ENCODE results near the gene PRKAR2A. TPM values are rescaled to one million over a fixed set of nuclear protein-coding genes. Genes with fewer than 3 reads are reported as not detected.
"Not testable (repeated sequence)": the region's sequence is repeated elsewhere in the genome, so short reads cannot be mapped to it uniquely, and the experiment has no call there.

Gene PRKAR2A
- total RNA-seq, 1 donor from 2014 or later, result 47.6 TPM

DNA sequence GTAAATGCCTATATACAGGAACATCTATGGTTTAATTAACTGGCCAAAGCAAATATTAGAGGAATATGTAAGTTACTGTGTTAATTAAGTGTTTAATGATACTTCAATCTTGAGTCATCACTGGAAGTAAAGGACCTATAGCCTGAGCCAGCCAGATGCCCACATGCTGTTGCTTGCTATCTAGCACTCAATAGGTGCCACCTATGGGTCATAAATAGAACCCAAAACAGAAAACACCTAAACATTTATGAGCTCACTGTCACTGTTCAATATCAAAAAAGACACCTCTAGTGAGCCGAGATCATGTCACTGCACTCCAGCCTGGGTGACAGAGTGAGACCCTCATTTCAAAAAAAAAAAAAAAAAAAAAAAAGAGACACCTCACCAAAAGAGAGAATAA lies 82.3 kb downstream of the PRKAR2A start:
- TF ChIP-seq, protein P1, sequence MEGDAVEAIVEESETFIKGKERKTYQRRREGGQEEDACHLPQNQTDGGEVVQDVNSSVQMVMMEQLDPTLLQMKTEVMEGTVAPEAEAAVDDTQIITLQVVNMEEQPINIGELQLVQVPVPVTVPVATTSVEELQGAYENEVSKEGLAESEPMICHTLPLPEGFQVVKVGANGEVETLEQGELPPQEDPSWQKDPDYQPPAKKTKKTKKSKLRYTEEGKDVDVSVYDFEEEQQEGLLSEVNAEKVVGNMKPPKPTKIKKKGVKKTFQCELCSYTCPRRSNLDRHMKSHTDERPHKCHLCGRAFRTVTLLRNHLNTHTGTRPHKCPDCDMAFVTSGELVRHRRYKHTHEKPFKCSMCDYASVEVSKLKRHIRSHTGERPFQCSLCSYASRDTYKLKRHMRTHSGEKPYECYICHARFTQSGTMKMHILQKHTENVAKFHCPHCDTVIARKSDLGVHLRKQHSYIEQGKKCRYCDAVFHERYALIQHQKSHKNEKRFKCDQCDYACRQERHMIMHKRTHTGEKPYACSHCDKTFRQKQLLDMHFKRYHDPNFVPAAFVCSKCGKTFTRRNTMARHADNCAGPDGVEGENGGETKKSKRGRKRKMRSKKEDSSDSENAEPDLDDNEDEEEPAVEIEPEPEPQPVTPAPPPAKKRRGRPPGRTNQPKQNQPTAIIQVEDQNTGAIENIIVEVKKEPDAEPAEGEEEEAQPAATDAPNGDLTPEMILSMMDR (IDR thresholded peaks at IDR 0.05), result no peak
- Histone ChIP-seq H3K36me3 (peaks cover 52% of the 10 kb centered on the region), H3K4me1 (no peaks in the 10 kb centered on the region), H3K27ac (no peak overlapping the region), H3K27me3 (no peaks in the 10 kb centered on the region), H3K9me3 (no peaks in the 10 kb centered on the region), H3K4me3 (no peak overlapping the region)
- intact Hi-C loops (cut with DNase I), result no loop called here
- DNase-seq (no peak), ATAC-seq (no peak)

DNA sequence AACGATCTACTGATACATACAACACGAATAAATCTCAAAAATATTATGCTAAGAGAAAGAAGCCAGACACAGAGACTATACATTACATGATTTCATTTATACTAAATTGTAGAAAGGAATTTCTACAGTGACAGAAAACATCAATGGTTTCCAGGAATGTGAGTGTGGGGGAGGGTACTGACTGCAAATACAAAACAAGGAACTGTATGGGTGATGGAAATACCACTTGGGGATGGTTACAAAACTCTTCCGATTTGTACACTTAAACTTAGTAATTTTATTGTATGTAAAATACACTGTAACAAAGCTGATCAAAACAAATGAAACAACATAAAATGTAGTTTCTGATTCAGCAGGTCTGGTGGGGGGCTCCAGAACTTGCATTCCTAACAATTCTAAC lies 84.9 kb downstream of the PRKAR2A start:
- H3K9me3 ChIP-seq, result no peaks in the 10 kb centered on the region
- DNase-seq (no peak), ATAC-seq (no peak)
- H3K27me3 ChIP-seq, result no peaks in the 10 kb centered on the region
- H3K4me3 ChIP-seq, result no peak overlapping the region
- intact Hi-C loops (cut with DNase I), result no loop called here
- H3K4me1 ChIP-seq, result no peaks in the 10 kb centered on the region
- H3K27ac ChIP-seq, result no peak overlapping the region
- TF ChIP-seq, protein P1 (IDR thresholded peaks at IDR 0.05), result no peak
- H3K36me3 ChIP-seq, result peaks cover 61% of the 10 kb centered on the region

DNA sequence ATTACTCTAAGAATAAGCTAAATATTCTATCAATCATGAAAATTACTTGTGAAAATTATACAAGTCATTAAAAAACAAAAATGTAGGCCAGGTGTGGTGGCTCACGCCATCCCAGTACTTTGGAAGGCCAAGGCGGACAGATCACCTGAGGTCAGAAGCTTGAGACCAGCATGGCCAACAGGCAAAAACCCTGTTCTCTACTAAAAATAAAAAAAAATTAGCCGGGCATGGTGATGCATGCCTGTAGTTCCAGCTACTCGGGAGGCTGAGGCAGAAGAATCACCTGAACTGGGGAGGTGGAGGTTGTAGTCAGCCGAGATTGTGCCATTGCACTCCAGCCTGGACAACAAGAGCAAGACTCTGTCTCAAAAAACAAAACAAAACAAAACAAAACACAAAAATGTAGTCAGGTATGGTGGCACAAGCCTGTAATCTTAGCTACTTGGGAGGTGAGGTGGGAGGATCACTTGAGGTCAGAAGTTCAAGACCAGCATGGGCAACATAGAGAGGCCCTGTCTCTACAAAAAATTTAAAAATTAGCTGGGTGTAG lies 87.6 kb downstream of the PRKAR2A start:
- ATAC-seq; H3K27me3 ChIP-seq; H3K4me3 ChIP-seq; H3K9me3 ChIP-seq; H3K4me1 ChIP-seq; DNase-seq; H3K27ac ChIP-seq; intact Hi-C loops (cut with DNase I): not testable (repeated sequence)
- H3K36me3 ChIP-seq, result peaks cover 69% of the 10 kb centered on the region

DNA sequence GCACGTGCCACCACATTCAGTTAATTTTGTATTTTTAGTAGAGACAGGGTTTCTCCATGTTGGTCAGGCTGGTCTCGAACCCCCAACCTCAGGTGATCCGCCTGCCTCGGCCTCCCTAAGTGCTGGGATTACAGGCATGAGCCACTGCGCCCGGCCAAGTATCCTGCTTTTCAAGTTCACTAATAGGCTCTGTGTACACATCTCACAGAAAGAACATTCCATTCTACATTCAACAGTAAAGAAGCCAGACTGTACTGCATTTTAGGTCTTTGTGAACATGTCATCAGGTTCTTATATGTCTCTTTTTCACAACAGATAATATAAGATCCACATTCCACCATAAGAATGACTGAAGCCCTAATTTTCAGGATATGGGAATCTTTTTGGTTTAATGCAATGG lies 88.1 kb downstream of the PRKAR2A start:
- H3K4me3 ChIP-seq; intact Hi-C loops (cut with DNase I); H3K27me3 ChIP-seq; H3K4me1 ChIP-seq; H3K27ac ChIP-seq; DNase-seq; H3K9me3 ChIP-seq: not testable (repeated sequence)
- ATAC-seq, result peak; percentile 60
- peaks cover 66% of the 10 kb centered on the region for H3K36me3 ChIP-seq

DNA sequence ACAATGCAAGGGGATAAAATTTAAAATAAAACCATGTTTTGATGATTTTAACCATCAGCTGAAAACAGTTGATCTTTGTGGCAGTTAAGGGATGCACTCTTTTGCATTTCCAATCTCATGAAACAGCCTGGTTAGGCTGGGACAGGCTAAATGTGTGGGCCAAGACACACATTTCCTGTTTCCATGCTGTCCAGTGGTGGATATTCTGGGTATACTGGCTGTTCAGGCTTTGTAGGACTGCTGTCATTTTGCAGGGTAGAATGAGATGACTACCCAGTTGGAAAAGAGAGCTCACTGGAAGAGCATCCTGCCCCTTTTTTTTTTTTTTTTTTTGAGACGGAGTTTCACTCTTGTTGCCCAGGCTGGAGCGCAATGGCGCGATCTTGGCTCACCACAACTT lies 88.6 kb downstream of the PRKAR2A start:
- no peak overlapping the region for H3K27ac ChIP-seq
- intact Hi-C loops (cut with DNase I), result no loop called here
- TF ChIP-seq, protein P1 (IDR thresholded peaks at IDR 0.05), result no peak

DNA sequence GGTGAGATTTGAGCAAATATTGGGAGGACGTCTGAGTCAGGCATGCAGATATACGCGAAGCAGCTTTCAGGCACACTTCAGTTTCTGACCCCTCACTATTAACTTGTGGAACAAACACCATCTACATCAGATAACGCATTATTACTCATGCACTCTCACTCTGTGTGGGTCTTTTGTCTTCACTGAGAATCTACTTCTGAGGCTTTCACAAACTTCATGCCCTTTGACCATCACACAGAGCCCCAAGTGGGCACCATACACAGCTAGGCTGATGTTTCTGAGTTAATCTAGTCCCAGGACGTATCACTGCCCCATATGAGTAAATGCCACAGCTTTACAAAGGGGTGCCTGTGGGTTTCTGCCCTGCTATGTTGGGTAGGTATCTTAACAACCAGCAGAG lies 91.0 kb downstream of the PRKAR2A start:
- no peaks in the 10 kb centered on the region for H3K9me3 ChIP-seq
- intact Hi-C loops (cut with DNase I), result no loop called here
- H3K4me1 ChIP-seq, result no peaks in the 10 kb centered on the region
- DNase-seq, result no peak
- H3K27me3 ChIP-seq, result no peaks in the 10 kb centered on the region
- ATAC-seq, result no peak
- TF ChIP-seq, protein P1 (IDR thresholded peaks at IDR 0.05), result no peak
- no peak overlapping the region for H3K4me3 ChIP-seq
- H3K27ac ChIP-seq, result no peak overlapping the region
- H3K36me3 ChIP-seq, result peaks cover 63% of the 10 kb centered on the region

More for the DNA sequence above, 88.6 kb downstream of the PRKAR2A start:
- DNase-seq, result no peak
- Histone ChIP-seq H3K4me1 (no peaks in the 10 kb centered on the region), H3K4me3 (no peak overlapping the region), H3K27me3 (no peaks in the 10 kb centered on the region), H3K36me3 (peaks cover 65% of the 10 kb centered on the region), H3K9me3 (no peaks in the 10 kb centered on the region)
- no peak for ATAC-seq

DNA sequence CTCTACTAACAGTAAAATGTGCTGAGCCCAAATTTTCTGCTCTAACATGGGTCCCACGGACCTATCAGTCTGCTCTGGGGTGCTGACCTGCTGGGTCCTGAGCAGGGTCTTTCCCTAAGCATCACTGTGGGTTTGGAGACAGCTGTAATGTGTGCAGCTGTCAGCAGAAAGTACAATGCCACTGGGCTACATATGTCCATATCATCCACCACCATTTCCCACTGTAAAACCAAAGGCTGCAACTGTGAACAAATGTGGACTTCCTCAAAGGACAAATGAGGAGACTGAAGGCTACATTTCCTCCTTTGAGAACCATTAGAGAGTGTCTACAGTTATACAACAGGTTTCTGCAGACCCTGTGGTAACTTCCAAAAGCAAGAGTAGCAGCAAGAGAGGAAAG lies 96.8 kb downstream of the PRKAR2A start:
- no peaks in the 10 kb centered on the region for H3K9me3 ChIP-seq
- no peak overlapping the region for H3K27ac ChIP-seq
- no peak overlapping the region for H3K4me3 ChIP-seq
- no peaks in the 10 kb centered on the region for H3K27me3 ChIP-seq
- DNase-seq (no peak), ATAC-seq (peak; percentile 32)
- intact Hi-C loops (cut with DNase I), result no loop called here
- TF ChIP-seq, protein P1 (IDR thresholded peaks at IDR 0.05), result no peak
- H3K4me1 ChIP-seq, result no peaks in the 10 kb centered on the region
- peaks cover 65% of the 10 kb centered on the region for H3K36me3 ChIP-seq

Measured in upper lobe of right lung (tissue), 1 donor.